ENCODE results near the gene TSPYL2. TPM values are rescaled to one million over a fixed set of nuclear protein-coding genes. Genes with fewer than 3 reads are reported as not detected.

TSPYL2 gene
- total and polyA plus RNA-seq, 5 experiments from 2014 or later: 12.7 to 174 (median 32.2) TPM

Other genes with a start within 250 kb of the TSPYL2 start
- gene XAGE3, start 214.3 kb upstream of the TSPYL2 start, total RNA-seq: not detected
- gene XAGE3, start 214.3 kb upstream of the TSPYL2 start, polyA plus RNA-seq: not detected
- 10 to 100 TPM in 1 of 2 experiments, 1 to 10 TPM in 1; 3.9 to 11.5 TPM for gene FAM156B, start 185.0 kb upstream of the TSPYL2 start, total RNA-seq
- 1 to 10 TPM; 4.9 to 5.4 (median 5.3) TPM for gene FAM156B, start 185.0 kb upstream of the TSPYL2 start, polyA plus RNA-seq
- gene FAM156A, start 123.8 kb upstream of the TSPYL2 start, total RNA-seq: 10 to 100 TPM; 14.9 to 20.7 TPM
- 1 to 10 TPM; 2.9 to 5.7 (median 4.7) TPM for gene FAM156A, start 123.8 kb upstream of the TSPYL2 start, polyA plus RNA-seq
- under 1 TPM; 0.11 to 0.16 TPM for gene GPR173, start 33.6 kb upstream of the TSPYL2 start, total RNA-seq
- gene GPR173, start 33.6 kb upstream of the TSPYL2 start, polyA plus RNA-seq: under 1 TPM in 1 of 3 donors, not detected in 2; 0.49 TPM
- gene KANTR, start 11.8 kb downstream of the TSPYL2 start, total RNA-seq: 10 to 100 TPM; 19.7 to 20.7 TPM
- gene KANTR, start 11.8 kb downstream of the TSPYL2 start, polyA plus RNA-seq: 1 to 10 TPM; 1.4 to 4.9 (median 1.6) TPM
- gene KDM5C, start 142.8 kb downstream of the TSPYL2 start, total RNA-seq: 100 to 1,000 TPM; 147 to 153 TPM
- gene KDM5C, start 142.8 kb downstream of the TSPYL2 start, polyA plus RNA-seq: 10 to 100 TPM; 21.0 to 26.5 (median 23.6) TPM
- under 1 TPM; 0.36 to 0.66 TPM for gene IQSEC2, start 199.2 kb downstream of the TSPYL2 start, total RNA-seq
- under 1 TPM; 0.08 to 0.17 (median 0.13) TPM for gene IQSEC2, start 199.2 kb downstream of the TSPYL2 start, polyA plus RNA-seq